Ishikawa (cell line): ENCODE data around the gene GRIK1.

ENCODE experiments used
- CEBPB ChIP-seq: IDR thresholded peaks from 2 replicates; pipeline ENCODE4 v1.6.1; 2012
- CREB1 ChIP-seq: IDR thresholded peaks from 2 replicates; pipeline ENCODE4 v1.6.1; 2012; ENCODE audit warnings: low read depth
- EGR1 ChIP-seq: IDR thresholded peaks from 2 replicates; pipeline ENCODE4 v1.6.1; 2012
- EP300 ChIP-seq: IDR thresholded peaks from 2 replicates; pipeline ENCODE4 v1.6.1; 2012; ENCODE audit warnings: borderline replicate concordance
- FOXM1 ChIP-seq: IDR thresholded peaks from 2 replicates; pipeline ENCODE4 v1.6.1; 2012; ENCODE audit warnings: low read depth, borderline replicate concordance
- NFIC ChIP-seq: IDR thresholded peaks from 2 replicates; pipeline ENCODE4 v1.6.1; 2012
- RAD21 ChIP-seq: IDR thresholded peaks from 2 replicates; pipeline ENCODE4 v1.6.1; 2012; ENCODE audit warnings: low read depth
- TAF1 ChIP-seq: IDR thresholded peaks from 2 replicates; pipeline ENCODE4 v1.6.1; 2012; ENCODE audit warnings: low read depth, mild to moderate bottlenecking
- TCF12 ChIP-seq: IDR thresholded peaks from 2 replicates; pipeline ENCODE4 v1.6.1; 2012; ENCODE audit warnings: low read depth
- TEAD4 ChIP-seq: IDR thresholded peaks from 2 replicates; pipeline ENCODE4 v1.6.1; 2012
- ZBTB7A ChIP-seq: IDR thresholded peaks from 2 replicates; pipeline ENCODE4 v1.6.1; 2012; ENCODE audit warnings: low read depth
- TF ChIP-seq, protein P1 (sequence below): IDR thresholded peaks from 2 replicates; pipeline ENCODE4 v1.6.1; 2012
- TF ChIP-seq, protein P2 (sequence below): IDR thresholded peaks from 2 replicates; pipeline ENCODE4 v1.6.1; 2012
- TF ChIP-seq, protein P3 (sequence below): IDR thresholded peaks from 2 replicates; pipeline ENCODE4 v1.6.1; 2012; ENCODE audit warnings: low read depth, mild to moderate bottlenecking

DNA sequence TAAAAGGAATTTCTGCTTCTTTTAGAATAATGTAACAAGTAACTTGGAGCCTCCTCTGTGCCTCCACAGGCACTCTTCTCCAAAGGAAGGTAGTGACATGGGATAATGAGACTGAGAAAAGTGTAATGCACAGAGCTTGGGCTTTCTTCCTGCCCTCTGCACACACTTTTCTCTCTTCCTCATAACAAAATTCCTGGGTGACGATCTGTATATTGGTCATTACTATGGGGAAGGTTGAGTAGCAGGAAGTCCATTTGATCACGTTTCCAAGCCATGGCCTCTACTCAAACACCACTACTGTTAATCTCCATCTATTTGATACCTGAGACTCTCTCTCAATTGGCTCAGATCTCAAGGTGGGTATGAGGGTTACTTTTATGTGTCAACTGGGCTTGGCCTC lies 113.9 kb downstream of the GRIK1 start:
- TF ChIP-seq EP300 (no peak), TEAD4 (no peak), RAD21 (no peak), ZBTB7A (no peak), CREB1 (no peak), CEBPB (no peak), EGR1 (no peak), TCF12 (no peak), FOXM1 (no peak), NFIC (no peak), TAF1 (no peak)
- TF ChIP-seq, protein P1, sequence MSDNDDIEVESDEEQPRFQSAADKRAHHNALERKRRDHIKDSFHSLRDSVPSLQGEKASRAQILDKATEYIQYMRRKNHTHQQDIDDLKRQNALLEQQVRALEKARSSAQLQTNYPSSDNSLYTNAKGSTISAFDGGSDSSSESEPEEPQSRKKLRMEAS: no peak
- TF ChIP-seq, protein P2, sequence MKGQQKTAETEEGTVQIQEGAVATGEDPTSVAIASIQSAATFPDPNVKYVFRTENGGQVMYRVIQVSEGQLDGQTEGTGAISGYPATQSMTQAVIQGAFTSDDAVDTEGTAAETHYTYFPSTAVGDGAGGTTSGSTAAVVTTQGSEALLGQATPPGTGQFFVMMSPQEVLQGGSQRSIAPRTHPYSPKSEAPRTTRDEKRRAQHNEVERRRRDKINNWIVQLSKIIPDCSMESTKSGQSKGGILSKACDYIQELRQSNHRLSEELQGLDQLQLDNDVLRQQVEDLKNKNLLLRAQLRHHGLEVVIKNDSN: no peak
- TF ChIP-seq, protein P3, sequence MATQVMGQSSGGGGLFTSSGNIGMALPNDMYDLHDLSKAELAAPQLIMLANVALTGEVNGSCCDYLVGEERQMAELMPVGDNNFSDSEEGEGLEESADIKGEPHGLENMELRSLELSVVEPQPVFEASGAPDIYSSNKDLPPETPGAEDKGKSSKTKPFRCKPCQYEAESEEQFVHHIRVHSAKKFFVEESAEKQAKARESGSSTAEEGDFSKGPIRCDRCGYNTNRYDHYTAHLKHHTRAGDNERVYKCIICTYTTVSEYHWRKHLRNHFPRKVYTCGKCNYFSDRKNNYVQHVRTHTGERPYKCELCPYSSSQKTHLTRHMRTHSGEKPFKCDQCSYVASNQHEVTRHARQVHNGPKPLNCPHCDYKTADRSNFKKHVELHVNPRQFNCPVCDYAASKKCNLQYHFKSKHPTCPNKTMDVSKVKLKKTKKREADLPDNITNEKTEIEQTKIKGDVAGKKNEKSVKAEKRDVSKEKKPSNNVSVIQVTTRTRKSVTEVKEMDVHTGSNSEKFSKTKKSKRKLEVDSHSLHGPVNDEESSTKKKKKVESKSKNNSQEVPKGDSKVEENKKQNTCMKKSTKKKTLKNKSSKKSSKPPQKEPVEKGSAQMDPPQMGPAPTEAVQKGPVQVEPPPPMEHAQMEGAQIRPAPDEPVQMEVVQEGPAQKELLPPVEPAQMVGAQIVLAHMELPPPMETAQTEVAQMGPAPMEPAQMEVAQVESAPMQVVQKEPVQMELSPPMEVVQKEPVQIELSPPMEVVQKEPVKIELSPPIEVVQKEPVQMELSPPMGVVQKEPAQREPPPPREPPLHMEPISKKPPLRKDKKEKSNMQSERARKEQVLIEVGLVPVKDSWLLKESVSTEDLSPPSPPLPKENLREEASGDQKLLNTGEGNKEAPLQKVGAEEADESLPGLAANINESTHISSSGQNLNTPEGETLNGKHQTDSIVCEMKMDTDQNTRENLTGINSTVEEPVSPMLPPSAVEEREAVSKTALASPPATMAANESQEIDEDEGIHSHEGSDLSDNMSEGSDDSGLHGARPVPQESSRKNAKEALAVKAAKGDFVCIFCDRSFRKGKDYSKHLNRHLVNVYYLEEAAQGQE: no peak
